ENCODE data around the gene NSL1.

GRCh38 chr1:212759683-212760082 lies 31.9 kb downstream of the NSL1 start:
- TF ChIP-seq CTCF (IDR thresholded peaks at IDR 0.05) (no peak), ZFX (IDR thresholded peaks at IDR 0.05; ENCODE audit: borderline replicate concordance) (no peak)

Measured in 22Rv1 (cell line).